ENCODE measurements around the gene MTMR3.

DNA sequence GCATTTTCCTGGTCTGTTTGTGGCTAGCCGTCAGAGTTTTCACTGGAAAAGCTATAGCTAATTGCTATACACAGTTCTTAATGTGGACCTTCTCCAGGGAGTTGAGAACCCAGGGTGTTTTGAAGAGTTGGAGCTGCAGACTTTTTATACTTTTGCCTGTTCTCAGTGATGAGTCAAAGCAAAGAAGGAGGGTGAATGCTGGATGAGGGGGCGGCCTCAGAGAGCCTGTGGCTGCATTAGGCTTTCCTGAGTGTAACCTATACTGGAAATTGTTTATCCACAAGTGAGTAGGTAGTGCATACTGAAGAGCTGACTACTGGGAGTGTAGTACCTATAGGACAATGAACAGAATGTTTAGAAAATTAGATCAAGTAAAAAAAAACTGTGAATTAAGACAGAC lies 117.6 kb downstream of the MTMR3 start:
- TF ChIP-seq, protein P1, sequence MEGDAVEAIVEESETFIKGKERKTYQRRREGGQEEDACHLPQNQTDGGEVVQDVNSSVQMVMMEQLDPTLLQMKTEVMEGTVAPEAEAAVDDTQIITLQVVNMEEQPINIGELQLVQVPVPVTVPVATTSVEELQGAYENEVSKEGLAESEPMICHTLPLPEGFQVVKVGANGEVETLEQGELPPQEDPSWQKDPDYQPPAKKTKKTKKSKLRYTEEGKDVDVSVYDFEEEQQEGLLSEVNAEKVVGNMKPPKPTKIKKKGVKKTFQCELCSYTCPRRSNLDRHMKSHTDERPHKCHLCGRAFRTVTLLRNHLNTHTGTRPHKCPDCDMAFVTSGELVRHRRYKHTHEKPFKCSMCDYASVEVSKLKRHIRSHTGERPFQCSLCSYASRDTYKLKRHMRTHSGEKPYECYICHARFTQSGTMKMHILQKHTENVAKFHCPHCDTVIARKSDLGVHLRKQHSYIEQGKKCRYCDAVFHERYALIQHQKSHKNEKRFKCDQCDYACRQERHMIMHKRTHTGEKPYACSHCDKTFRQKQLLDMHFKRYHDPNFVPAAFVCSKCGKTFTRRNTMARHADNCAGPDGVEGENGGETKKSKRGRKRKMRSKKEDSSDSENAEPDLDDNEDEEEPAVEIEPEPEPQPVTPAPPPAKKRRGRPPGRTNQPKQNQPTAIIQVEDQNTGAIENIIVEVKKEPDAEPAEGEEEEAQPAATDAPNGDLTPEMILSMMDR (IDR thresholded peaks at IDR 0.05; ENCODE audit: insufficient read depth, low read depth, low read length): no peak
- TF ChIP-seq EZH2 (IDR thresholded peaks at IDR 0.05; ENCODE audit: insufficient read depth, low read length): no peak
